A673 (cell line): ENCODE measurements around the gene CPED1.

Source experiments
- CTCF ChIP-seq: fragments of 300-800, 200-600 bp; sonication (generic); conservative IDR thresholded peaks from 2 replicates; pipeline ENCODE4 v1.5.1; 2017; ENCODE audit warnings: low read depth, mild to moderate bottlenecking, antibody characterized with exemption, low read length, moderate library complexity, mixed read lengths
- EZH2 ChIP-seq: fragments of 200-600 bp; sonication (generic); IDR thresholded peaks from 2 replicates; pipeline ENCODE4 v1.6.1; 2017; ENCODE audit warnings: borderline replicate concordance, low read depth, mild to moderate bottlenecking, mixed read lengths, antibody characterized with exemption, low read length; ENCODE audit not compliant: poor library complexity, severe bottlenecking

- TF ChIP-seq CTCF (no peak), EZH2 (no peak)
These were observed 240.3 kb downstream of the CPED1 start for GRCh38 chr7:121228779-121229178.
